22Rv1 (cell line): ENCODE measurements around the gene TLR7.

Source experiments
- ZFX ChIP-seq: fragments of 450-650 bp; IDR thresholded peaks from 2 replicates; pipeline ENCODE4 v1.6.1; 2017; ENCODE audit warnings: antibody characterized with exemption, borderline replicate concordance
- TF ChIP-seq, protein P1 (sequence below): fragments of 450-650 bp; IDR thresholded peaks from 2 replicates; pipeline ENCODE4 v1.5.1; 2017; ENCODE audit warnings: mild to moderate bottlenecking

DNA sequence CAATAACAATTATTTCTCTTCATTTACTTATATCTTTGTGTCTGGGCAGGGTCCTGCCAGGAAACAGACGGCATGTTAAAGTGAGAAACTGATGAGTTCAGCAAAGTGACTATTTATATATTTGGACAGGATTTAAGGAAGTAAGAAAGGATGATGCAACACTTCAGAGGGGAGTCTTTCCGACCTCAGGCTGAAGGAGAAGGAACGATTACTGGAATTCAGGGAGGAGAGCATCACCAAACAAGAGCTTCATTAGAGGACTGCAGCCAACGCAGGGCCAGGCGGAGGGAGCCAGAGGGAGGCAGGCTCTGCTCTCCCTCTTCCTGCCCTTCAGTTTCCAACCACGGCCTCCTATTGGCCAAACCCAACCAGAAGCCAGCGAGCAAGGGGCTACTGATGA, 1.5 kb upstream of the TLR7 start:
- TF ChIP-seq, protein P1, sequence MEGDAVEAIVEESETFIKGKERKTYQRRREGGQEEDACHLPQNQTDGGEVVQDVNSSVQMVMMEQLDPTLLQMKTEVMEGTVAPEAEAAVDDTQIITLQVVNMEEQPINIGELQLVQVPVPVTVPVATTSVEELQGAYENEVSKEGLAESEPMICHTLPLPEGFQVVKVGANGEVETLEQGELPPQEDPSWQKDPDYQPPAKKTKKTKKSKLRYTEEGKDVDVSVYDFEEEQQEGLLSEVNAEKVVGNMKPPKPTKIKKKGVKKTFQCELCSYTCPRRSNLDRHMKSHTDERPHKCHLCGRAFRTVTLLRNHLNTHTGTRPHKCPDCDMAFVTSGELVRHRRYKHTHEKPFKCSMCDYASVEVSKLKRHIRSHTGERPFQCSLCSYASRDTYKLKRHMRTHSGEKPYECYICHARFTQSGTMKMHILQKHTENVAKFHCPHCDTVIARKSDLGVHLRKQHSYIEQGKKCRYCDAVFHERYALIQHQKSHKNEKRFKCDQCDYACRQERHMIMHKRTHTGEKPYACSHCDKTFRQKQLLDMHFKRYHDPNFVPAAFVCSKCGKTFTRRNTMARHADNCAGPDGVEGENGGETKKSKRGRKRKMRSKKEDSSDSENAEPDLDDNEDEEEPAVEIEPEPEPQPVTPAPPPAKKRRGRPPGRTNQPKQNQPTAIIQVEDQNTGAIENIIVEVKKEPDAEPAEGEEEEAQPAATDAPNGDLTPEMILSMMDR, result no peak
- TF ChIP-seq ZFX, result no peak
